Right lobe of liver (tissue), 4 donors: Measurements from ENCODE around the gene MCHR1.

Experiments used
- CTCF ChIP-seq, 4 donors: fragments of 200-600 bp in 3 of 4; fragments of 450-650 bp in 1 of 4; IDR thresholded peaks; one replicate each; pipeline versions ENCODE4 v1.5.1 to v1.8.0; 2016 to 2022; ENCODE audit warnings: antibody characterized with exemption in 4 of 4, mild to moderate bottlenecking in 2 of 4
- POLR2A ChIP-seq: fragments of 450-650 bp; IDR thresholded peaks from one replicate; pipeline ENCODE4 v1.6.1; 2017; ENCODE audit warnings: antibody characterized with exemption, mild to moderate bottlenecking
- donor health status: DM: no; HTN: no; CAD: no.
- donor health status: DM: no; HTN: no; CAD: no.
- donor health status: DM: no; HTN: yes; CAD: no.

GRCh38 chr22:40641269-40641668, 38.0 kb upstream of the MCHR1 start:
- TF ChIP-seq POLR2A (no peak), CTCF (IDR thresholded peaks at IDR 0.05) (no peak)
